Measurements from ENCODE around the gene MTOR. TPM values are rescaled to one million over a fixed set of nuclear protein-coding genes. Genes with fewer than 3 reads are reported as not detected.
"Not testable (repeated sequence)": the region's sequence is repeated elsewhere in the genome, so short reads cannot be mapped to it uniquely, and the experiment has no call there.

MTOR gene
- 32.1 TPM for total RNA-seq

- DNase-seq: peak; percentile 98
These were observed at the start of gene MTOR for GRCh38 chr1:11262171-11263049. MTOR (minus strand) TSS chr1:11262551; CDS start chr1:11259409, 3,142 bp downstream.

- no peak for DNase-seq
These were observed 47.0 kb upstream of the MTOR start for GRCh38 chr1:11309385-11309784.

- DNase-seq: no peak
These were observed 46.4 kb upstream of the MTOR start for GRCh38 chr1:11308699-11309224.

- no peak for DNase-seq
These were observed 45.5 kb upstream of the MTOR start for GRCh38 chr1:11307852-11308251.

GRCh38 chr1:11305516-11305915 lies 43.2 kb upstream of the MTOR start:
- DNase-seq: not testable (repeated sequence)

GRCh38 chr1:11302366-11302765 lies 40.0 kb upstream of the MTOR start:
- no peak for DNase-seq

GRCh38 chr1:11301601-11302000 lies 39.2 kb upstream of the MTOR start:
- DNase-seq: peak; percentile 69

- no peak for DNase-seq
These were observed 36.8 kb upstream of the MTOR start for GRCh38 chr1:11299225-11299574.

GRCh38 chr1:11298390-11299224 lies 36.3 kb upstream of the MTOR start:
- DNase-seq: no peak

- not testable (repeated sequence) for DNase-seq
These were observed 35.4 kb upstream of the MTOR start for GRCh38 chr1:11297774-11298173.

GRCh38 chr1:11295905-11296304 lies 33.6 kb upstream of the MTOR start:
- no peak for DNase-seq

- DNase-seq: no peak
These were observed 32.6 kb upstream of the MTOR start for GRCh38 chr1:11294951-11295350.

GRCh38 chr1:11293856-11294255 lies 31.5 kb upstream of the MTOR start:
- no peak for DNase-seq

GRCh38 chr1:11291049-11291448 lies 28.7 kb upstream of the MTOR start:
- no peak for DNase-seq

GRCh38 chr1:11289064-11289463 lies 26.7 kb upstream of the MTOR start:
- no peak for DNase-seq

- DNase-seq: no peak
These were observed 24.5 kb upstream of the MTOR start for GRCh38 chr1:11286735-11287410.

- no peak for DNase-seq
These were observed 23.8 kb upstream of the MTOR start for GRCh38 chr1:11285883-11286734.

- DNase-seq: no peak
These were observed 22.4 kb upstream of the MTOR start for GRCh38 chr1:11284784-11285183.

- DNase-seq: no peak
These were observed 20.8 kb upstream of the MTOR start for GRCh38 chr1:11283151-11283550.

- DNase-seq: no peak
These were observed 19.4 kb upstream of the MTOR start for GRCh38 chr1:11281518-11282331.

Measured in occipital lobe (tissue), 2 donors.